ENCODE data around the gene LEMD3.
"Not testable (repeated sequence)": the region's sequence is repeated elsewhere in the genome, so short reads cannot be mapped to it uniquely, and the experiment has no call there.

Gene LEMD3

GRCh38 chr12:65279369-65280112 is 110.2 kb downstream of the LEMD3 start:
- DNase-seq (ENCODE audit: low read depth, low spot score), result no peak

- DNase-seq (ENCODE audit: low read depth, low spot score), result no peak
Measured at GRCh38 chr12:65280306-65280705, 110.9 kb downstream of the LEMD3 start.

GRCh38 chr12:65282840-65283239 is 113.5 kb downstream of the LEMD3 start:
- no peak for DNase-seq (ENCODE audit: low read depth, low spot score)

- not testable (repeated sequence) for DNase-seq (ENCODE audit: low read depth, low spot score)
Measured at GRCh38 chr12:65285532-65285931, 116.1 kb downstream of the LEMD3 start.

GRCh38 chr12:65287426-65287825 is 118.0 kb downstream of the LEMD3 start:
- no peak for DNase-seq (ENCODE audit: low read depth, low spot score)

GRCh38 chr12:65292241-65292640 is 122.9 kb downstream of the LEMD3 start:
- no peak for DNase-seq (ENCODE audit: low read depth, low spot score)

GRCh38 chr12:65293735-65294134 is 124.4 kb downstream of the LEMD3 start:
- no peak for DNase-seq (ENCODE audit: low read depth, low spot score)

- DNase-seq (ENCODE audit: low read depth, low spot score), result no peak
Measured at GRCh38 chr12:65294641-65295262, 125.4 kb downstream of the LEMD3 start.

GRCh38 chr12:65296508-65297265 is 127.3 kb downstream of the LEMD3 start:
- DNase-seq (ENCODE audit: low read depth, low spot score), result no peak

All from ELF-1 (cell line).